GM19455 (cell line): ENCODE data around the gene PYGO2.
"Not testable (repeated sequence)": the region's sequence is repeated elsewhere in the genome, so short reads cannot be mapped to it uniquely, and the experiment has no call there.

ENCODE experiments used
- ATAC-seq: cut with Tn5 transposase; IDR thresholded peaks from one replicate; pipeline ENCODE4 v1.9.1; 2021; ENCODE audit not compliant: unreplicated experiment

The PYGO2 gene

GRCh38 chr1:155000726-155001424 is 39.3 kb upstream of the PYGO2 start:
- peak; percentile 45 for ATAC-seq

DNA sequence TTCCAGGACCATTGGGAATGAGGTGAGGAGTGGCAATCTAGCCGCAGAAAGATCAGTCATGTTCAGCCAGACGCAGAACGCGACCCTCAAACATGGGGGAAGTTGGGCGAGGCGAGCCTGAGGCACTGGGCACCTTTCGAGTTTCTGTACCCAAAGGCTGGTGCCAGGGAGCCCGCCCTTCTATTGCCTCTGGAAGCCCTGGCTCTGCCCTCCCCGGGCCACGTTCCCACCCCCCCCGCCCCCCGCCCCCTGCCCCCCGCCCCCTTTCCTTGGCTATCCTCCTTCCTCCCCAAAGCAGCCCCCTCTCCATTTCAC is 38.8 kb upstream of the PYGO2 start:
- ATAC-seq, result no peak

GRCh38 chr1:154999571-155000410 is 38.2 kb upstream of the PYGO2 start:
- no peak for ATAC-seq

- ATAC-seq, result no peak
Measured at GRCh38 chr1:154998818-154999570, 37.4 kb upstream of the PYGO2 start.

- no peak for ATAC-seq
Measured at GRCh38 chr1:154998201-154998780, 36.7 kb upstream of the PYGO2 start.

DNA sequence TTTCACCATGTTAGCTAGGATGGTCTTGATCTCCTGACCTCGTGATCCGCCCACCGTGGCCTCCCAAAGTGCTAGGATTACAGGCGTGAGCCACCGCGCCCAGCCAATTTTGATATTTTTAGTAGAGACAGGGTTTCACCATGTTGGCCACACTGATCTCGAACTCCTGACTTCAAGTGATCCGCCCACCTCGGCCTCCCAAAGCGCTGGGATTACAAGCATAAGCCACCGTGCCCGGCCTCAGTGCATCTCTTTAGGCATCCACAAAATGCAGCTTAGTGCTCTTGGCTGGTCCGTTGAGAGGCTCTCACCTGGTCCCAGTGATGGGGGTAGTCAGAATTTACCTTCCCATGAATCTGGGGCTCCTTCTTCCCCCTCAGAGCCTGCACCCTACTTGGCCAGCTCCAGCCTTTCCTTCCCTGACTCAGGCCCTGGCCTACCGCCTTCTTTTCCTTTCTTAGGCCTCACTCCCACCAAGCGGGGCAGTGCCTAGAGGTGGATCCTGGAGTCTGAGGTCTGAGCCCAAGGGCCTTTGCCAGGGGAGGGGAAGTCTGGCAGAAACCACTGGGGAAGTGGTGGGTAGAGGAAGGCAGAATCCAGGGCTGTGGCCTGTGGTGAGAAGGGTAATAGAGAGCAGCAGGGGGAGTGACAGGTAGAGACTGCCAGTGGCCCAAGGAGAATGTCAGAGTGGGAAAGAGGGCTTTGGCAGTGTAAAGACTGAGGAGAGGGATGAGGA is 35.6 kb upstream of the PYGO2 start:
- ATAC-seq, result no peak

GRCh38 chr1:154995301-154995983 is 33.9 kb upstream of the PYGO2 start:
- ATAC-seq, result not testable (repeated sequence)

- no peak for ATAC-seq
Measured at GRCh38 chr1:154994591-154994990, 33.0 kb upstream of the PYGO2 start.

DNA sequence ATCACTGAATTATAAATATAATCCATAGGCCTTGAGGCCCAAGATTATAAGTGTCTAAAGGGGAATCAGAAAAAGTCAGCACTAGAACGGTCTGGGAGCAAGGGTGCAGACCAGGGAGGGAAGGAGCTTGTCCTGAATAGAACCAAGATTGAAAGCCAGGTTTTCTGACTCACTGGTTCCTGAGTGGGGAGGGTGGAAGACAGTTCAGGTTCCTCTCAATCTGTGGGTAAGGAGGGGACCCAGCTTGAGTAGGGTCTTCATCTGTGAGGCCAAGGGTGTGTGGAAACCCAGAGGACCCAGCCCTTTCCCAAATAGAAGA is 32.6 kb upstream of the PYGO2 start:
- no peak for ATAC-seq

GRCh38 chr1:154993572-154994268 is 32.1 kb upstream of the PYGO2 start, which contains the start of gene LENEP:
TSS of gene LENEP (plus strand) at chr1:154993586. CDS start at chr1:154993608, 22 bp downstream.
- no peak for ATAC-seq

DNA sequence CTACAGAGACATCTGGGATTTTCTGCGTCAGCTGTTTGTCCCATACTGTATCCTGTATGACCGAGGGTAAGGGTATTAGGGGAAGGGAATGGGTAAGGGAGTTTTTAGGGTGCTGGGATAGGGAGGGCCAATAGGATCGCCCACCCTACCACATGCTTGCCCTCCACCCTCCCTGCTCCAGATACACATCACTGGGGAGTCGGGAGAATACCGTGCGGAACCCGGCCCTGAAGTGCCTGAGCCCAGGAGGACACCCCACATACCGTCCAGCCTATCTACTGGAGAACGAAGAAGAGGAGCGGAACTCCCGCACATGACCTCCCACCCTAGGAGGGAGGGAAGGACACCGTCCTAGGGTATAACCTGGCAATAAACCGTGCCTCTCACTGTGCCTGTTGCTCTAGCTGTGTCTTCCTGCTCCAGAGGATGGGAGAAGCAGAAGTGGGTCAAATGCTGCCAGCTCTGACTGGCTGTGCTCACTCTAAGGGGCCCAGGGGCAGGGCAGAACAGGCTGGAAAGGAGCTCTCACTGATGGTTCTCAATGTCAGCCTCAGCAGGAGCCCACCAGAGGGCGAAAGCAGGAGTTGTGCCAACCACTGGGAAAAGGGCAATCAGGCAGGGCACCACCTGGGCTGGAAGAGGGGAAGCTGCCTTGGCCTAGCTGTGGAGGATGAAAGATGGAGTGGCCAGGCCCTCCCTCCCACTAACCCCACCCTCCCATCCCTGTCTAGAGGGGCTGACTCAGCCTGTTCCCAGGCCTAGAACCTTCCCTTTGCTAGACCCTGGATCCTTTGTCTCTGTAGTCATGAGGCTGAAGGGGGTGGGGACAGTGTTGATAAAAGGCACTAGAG is 31.4 kb upstream of the PYGO2 start:
- no peak for ATAC-seq

GRCh38 chr1:154990276-154990675 is 28.7 kb upstream of the PYGO2 start:
- ATAC-seq, result no peak

GRCh38 chr1:154989195-154989860 is 27.7 kb upstream of the PYGO2 start:
- no peak for ATAC-seq

DNA sequence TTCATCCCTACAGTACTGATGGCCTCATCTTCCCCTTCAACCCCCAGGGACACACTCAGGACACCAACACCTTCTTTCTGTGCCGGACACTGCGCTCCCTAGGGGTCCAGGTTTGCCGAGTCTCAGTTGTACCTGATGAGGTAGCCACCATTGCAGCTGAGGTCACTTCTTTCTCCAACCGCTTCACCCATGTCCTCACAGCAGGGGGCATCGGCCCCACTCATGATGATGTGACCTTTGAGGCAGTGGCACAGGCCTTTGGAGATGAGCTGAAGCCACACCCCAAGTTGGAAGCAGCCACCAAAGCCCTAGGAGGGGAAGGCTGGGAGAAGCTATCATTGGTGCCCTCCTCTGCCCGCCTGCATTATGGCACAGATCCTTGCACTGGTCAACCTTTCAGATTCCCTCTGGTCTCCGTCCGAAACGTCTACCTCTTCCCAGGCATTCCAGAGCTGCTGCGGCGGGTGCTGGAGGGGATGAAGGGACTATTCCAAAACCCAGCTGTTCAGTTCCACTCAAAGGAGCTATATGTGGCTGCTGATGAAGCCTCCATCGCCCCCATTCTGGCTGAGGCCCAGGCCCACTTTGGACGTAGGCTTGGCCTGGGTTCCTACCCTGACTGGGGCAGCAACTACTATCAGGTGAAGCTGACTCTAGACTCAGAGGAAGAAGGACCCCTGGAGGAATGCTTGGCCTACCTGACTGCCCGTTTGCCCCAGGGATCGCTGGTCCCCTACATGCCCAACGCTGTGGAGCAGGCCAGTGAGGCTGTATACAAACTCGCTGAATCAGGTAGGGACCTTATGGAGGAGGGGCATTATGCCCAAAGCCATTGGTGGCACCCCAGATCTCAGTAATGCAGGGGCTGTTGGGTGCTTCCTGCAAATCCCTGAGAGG is 26.7 kb upstream of the PYGO2 start:
- no peak for ATAC-seq

DNA sequence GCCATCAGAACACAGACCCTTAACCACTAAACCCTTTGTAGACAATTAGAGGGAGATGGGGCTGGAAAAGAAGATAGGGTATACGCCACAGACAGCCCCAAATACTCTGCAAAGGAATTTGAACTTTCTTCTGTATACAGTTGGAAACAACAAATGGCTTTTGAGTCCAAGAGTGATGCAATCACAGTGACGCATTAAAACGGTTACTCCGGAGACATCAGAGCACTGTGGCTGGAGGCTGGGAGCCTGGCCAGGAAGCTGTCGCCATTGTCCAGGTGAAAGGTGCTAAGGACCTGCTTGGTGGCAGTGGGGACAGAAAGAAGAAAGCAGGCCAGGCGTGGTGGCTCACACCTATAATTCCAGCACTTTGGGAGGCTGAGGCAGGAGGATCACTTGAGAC is 25.7 kb upstream of the PYGO2 start:
- no peak for ATAC-seq

GRCh38 chr1:154986736-154987135 is 25.2 kb upstream of the PYGO2 start:
- ATAC-seq, result not testable (repeated sequence)

- ATAC-seq, result no peak
Measured at GRCh38 chr1:154983776-154984466, 22.3 kb upstream of the PYGO2 start.
